Activated CD8-positive, alpha-beta T cell treated with anti-CD3 and anti-CD28 coated beads for 36 hours (primary cell): ENCODE measurements around the gene PPP1R9A. TPM values are rescaled to one million over a fixed set of nuclear protein-coding genes. Genes with fewer than 3 reads are reported as not detected.

Experiments used
- ATAC-seq: fragments of 200-7000 bp; cut with Tn5 transposase; one replicate; pipeline ENCODE4 v1.10.0; 2021; ENCODE audit warnings: mild to moderate bottlenecking, moderate library complexity
- CTCF ChIA-PET: fragments of 350-600 bp; sonication (Branson Sonifier 250); formaldehyde crosslinking; loops from one replicate; lab custom pipeline; 2021; ENCODE audit warnings: antibody characterized with exemption; lab: Charles Lee
- POLR2A ChIA-PET: fragments of 350-600 bp; sonication (Branson Sonifier 250); formaldehyde crosslinking; loops from one replicate; lab custom pipeline; 2021; ENCODE audit warnings: antibody characterized with exemption; lab: Charles Lee
- DNase-seq: peaks from one replicate; pipeline ENCODE4 v3.0.0-alpha.2; 2020
- H3K27ac Mint-ChIP-seq: one replicate; pipeline ENCODE4 v1.8.0; 2021; ENCODE audit warnings: mild to moderate bottlenecking, mixed read lengths
- H3K27me3 Mint-ChIP-seq: one replicate; pipeline ENCODE4 v1.8.0; 2021; ENCODE audit warnings: mixed read lengths
- H3K36me3 Mint-ChIP-seq: one replicate; pipeline ENCODE4 v1.8.0; 2021; ENCODE audit warnings: low read depth, mixed read lengths
- H3K4me1 Mint-ChIP-seq: one replicate; pipeline ENCODE4 v1.8.0; 2021; ENCODE audit warnings: low read depth, mixed read lengths
- H3K4me3 Mint-ChIP-seq: one replicate; pipeline ENCODE4 v1.8.0; 2021; ENCODE audit warnings: mild to moderate bottlenecking, moderate library complexity, mixed read lengths
- H3K9me3 Mint-ChIP-seq: one replicate; pipeline ENCODE4 v1.8.0; 2021; ENCODE audit warnings: mixed read lengths
- CTCF ChIP-seq: fragments of 200-600 bp; IDR thresholded peaks from one replicate; pipeline ENCODE4 v1.8.0; 2022; ENCODE audit warnings: antibody characterized with exemption, mild to moderate bottlenecking
- intact Hi-C: fragments of 100-400 bp; cut with micrococcal nuclease; formaldehyde crosslinking; loops from one replicate; pipeline ENCODE4 v1.10.0; 2022
- total RNA-seq, 2 experiments: library from RNA; stranded (reverse); gene quantifications; one replicate each; pipeline ENCODE4 v1.2.3, GENCODE V29; 2021

PPP1R9A gene
- total RNA-seq, 2 experiments from 2014 or later = 0.05 to 0.13 TPM

DNA sequence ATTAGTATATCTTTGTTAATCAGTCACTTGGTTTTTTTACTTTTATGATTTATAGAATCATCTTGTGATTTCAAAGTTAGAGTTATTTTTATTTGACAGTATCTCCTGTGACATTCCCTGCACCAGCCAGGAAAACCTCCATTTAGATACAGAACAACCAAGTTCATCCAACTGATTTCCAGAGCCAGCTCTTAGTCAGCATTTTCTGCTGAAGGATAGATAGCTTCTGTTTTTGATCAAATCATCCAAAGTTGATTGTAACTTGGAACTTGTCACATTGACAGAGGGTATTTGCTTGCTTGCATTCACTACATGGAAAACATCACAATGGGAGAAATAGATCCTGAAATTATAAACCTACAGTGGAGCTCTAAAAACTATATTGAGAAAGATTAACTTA, 294.3 kb downstream of the PPP1R9A start:
- Mint-ChIP-seq H3K27ac (no peak overlapping the region), H3K27me3 (peaks cover 2% of the 10 kb centered on the region), H3K4me3 (no peak overlapping the region), H3K9me3 (no peaks in the 10 kb centered on the region), H3K4me1 (no peaks in the 10 kb centered on the region), H3K36me3 (no peaks in the 10 kb centered on the region)
- POLR2A ChIA-PET = no interaction called here
- TF ChIP-seq CTCF = no peak
- DNase-seq = no peak
- intact Hi-C loops = no loop called here
- CTCF ChIA-PET = no interaction called here
- ATAC-seq = no peak

DNA sequence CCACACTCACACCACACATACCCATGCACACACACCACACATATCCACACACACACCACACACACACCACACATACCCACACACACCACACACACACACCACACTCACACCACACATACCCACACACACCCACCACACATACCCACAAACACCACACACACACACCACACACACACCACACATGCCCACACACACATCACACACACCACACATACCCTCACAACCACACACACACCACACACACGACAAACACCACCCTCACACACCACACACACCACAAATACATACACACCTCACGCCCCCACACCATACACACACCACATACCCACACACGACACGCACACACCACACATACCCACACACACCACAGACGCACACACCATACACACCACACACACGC, 297.2 kb downstream of the PPP1R9A start:
- no peak for TF ChIP-seq CTCF
- intact Hi-C loops = no loop called here
- H3K36me3 Mint-ChIP-seq = no peaks in the 10 kb centered on the region
- H3K27ac Mint-ChIP-seq = no peak overlapping the region
- no peaks in the 10 kb centered on the region for H3K4me1 Mint-ChIP-seq
- ATAC-seq = no peak
- POLR2A ChIA-PET = no interaction called here
- peaks cover 2% of the 10 kb centered on the region for H3K27me3 Mint-ChIP-seq
- no peaks in the 10 kb centered on the region for H3K9me3 Mint-ChIP-seq
- H3K4me3 Mint-ChIP-seq = no peak overlapping the region
- DNase-seq = no peak
- CTCF ChIA-PET = no interaction called here

GRCh38 chr7:95205665-95206225, 298.4 kb downstream of the PPP1R9A start:
- DNase-seq (no peak), ATAC-seq (no peak)
- no peak for TF ChIP-seq CTCF
- CTCF ChIA-PET = no interaction called here
- H3K4me3 Mint-ChIP-seq = no peak overlapping the region
- no peaks in the 10 kb centered on the region for H3K36me3 Mint-ChIP-seq
- intact Hi-C loops = no loop called here
- H3K9me3 Mint-ChIP-seq = no peaks in the 10 kb centered on the region
- no peaks in the 10 kb centered on the region for H3K4me1 Mint-ChIP-seq
- H3K27me3 Mint-ChIP-seq = peaks cover 2% of the 10 kb centered on the region
- no peak overlapping the region for H3K27ac Mint-ChIP-seq
- POLR2A ChIA-PET = no interaction called here

DNA sequence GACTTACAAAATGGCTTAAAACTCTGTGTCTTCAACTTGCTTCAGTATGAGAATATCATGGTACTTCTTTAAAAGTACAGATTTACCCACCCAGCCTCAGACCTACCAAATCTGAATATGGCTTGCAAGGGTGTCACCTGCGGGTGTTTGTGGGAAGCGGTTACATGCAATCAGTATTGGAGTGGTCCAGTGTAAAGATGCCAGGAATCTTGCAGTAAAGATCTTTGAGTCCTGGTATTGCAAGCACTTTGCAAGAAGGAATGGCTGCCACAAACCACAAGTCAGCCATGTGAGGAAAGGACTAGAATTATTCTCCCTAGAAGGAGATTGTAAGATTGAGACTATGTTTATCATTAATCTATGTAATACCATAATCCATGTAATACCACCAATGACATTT, 301.9 kb downstream of the PPP1R9A start:
- H3K27ac Mint-ChIP-seq = no peak overlapping the region
- H3K36me3 Mint-ChIP-seq = no peaks in the 10 kb centered on the region
- intact Hi-C loops = no loop called here
- ChIA-PET CTCF (no interaction called here), POLR2A (no interaction called here)
- TF ChIP-seq CTCF = no peak
- H3K9me3 Mint-ChIP-seq = no peaks in the 10 kb centered on the region
- no peaks in the 10 kb centered on the region for H3K27me3 Mint-ChIP-seq
- DNase-seq (no peak), ATAC-seq (no peak)
- no peak overlapping the region for H3K4me3 Mint-ChIP-seq
- no peaks in the 10 kb centered on the region for H3K4me1 Mint-ChIP-seq

GRCh38 chr7:95209788-95210187, 302.4 kb downstream of the PPP1R9A start:
- POLR2A ChIA-PET = no interaction called here
- intact Hi-C loops = no loop called here

More at GRCh38 chr7:95209788-95210187, 302.4 kb downstream of the PPP1R9A start:
- H3K36me3 Mint-ChIP-seq = no peaks in the 10 kb centered on the region
- no peaks in the 10 kb centered on the region for H3K4me1 Mint-ChIP-seq
- DNase-seq (no peak), ATAC-seq (no peak)
- TF ChIP-seq CTCF = no peak
- no peaks in the 10 kb centered on the region for H3K9me3 Mint-ChIP-seq
- no peak overlapping the region for H3K4me3 Mint-ChIP-seq
- no peak overlapping the region for H3K27ac Mint-ChIP-seq
- H3K27me3 Mint-ChIP-seq = no peaks in the 10 kb centered on the region
- CTCF ChIA-PET = no interaction called here
